B cell (primary cell): ENCODE results near the gene PIGR. TPM values are rescaled to one million over a fixed set of nuclear protein-coding genes. Genes with fewer than 3 reads are reported as not detected.

Experiments
- ATAC-seq: fragments of 200-7000 bp; cut with Tn5 transposase; one replicate; pipeline ENCODE4 v1.10.0; 2021; ENCODE audit warnings: low read depth, mild to moderate bottlenecking, moderate number of reproducible peaks, moderate library complexity
- CTCF ChIA-PET: fragments of 350-600 bp; sonication (Branson Sonifier 250); formaldehyde crosslinking; loops from one replicate; lab custom pipeline; 2021; ENCODE audit warnings: antibody characterized with exemption, inconsistent platforms; lab: Charles Lee
- POLR2A ChIA-PET: fragments of 350-600 bp; sonication (Branson Sonifier 250); formaldehyde crosslinking; loops from one replicate; lab custom pipeline; 2021; ENCODE audit warnings: antibody characterized with exemption; lab: Charles Lee
- DNase-seq: peaks from one replicate; pipeline ENCODE4 v3.0.0; 2013
- H2AFZ ChIP-seq: 2 replicates; pipeline ENCODE4 v1.6.1; 2012; ENCODE audit warnings: mild to moderate bottlenecking, low read depth, low read length; ENCODE audit not compliant: insufficient read depth, poor library complexity, severe bottlenecking
- H3K27ac ChIP-seq, 2 donors: 1 replicate in 1 of 2; 2 replicates in 1 of 2; pipeline ENCODE4 v1.5.1; 2012 to 2013; ENCODE audit warnings: low read length in 2 of 2, mild to moderate bottlenecking in 2 of 2, moderate library complexity in 1 of 2
- H3K27me3 ChIP-seq, 4 experiments: fragments of 200-600 bp in 1 of 4; sonication (generic) in 1 of 4; replicated peaks in 1 of 4; 1 replicate in 2 of 4; 2 replicates in 2 of 4; pipeline versions ENCODE4 v1.6.1 to v1.7.0; 2013 to 2016; ENCODE audit warnings: low read length in 3 of 4, mild to moderate bottlenecking in 2 of 4, mixed read lengths in 1 of 4, moderate library complexity in 1 of 4; ENCODE audit not compliant: insufficient read depth in 4 of 4, control insufficient read depth in 3 of 4; ENCODE audit errors: control extremely low read depth in 1 of 4
- H3K36me3 ChIP-seq, 2 experiments: replicated peaks in 1 of 2; 1 replicate in 1 of 2; 2 replicates in 1 of 2; pipeline versions ENCODE4 v1.6.1 to v1.7.1; 2013; ENCODE audit warnings: low read length in 1 of 2; ENCODE audit not compliant: insufficient read depth in 2 of 2, control insufficient read depth in 1 of 2; ENCODE audit errors: control extremely low read depth in 1 of 2, extremely low read depth in 1 of 2
- H3K4me1 ChIP-seq, 2 donors: fragments of 200-600 bp in 1 of 2; sonication (generic) in 1 of 2; 1 replicate in 1 of 2; 2 replicates in 1 of 2; pipeline versions ENCODE4 v1.5.1 to v1.6.1; 2013 to 2017; ENCODE audit warnings: low read length in 2 of 2; ENCODE audit not compliant: control insufficient read depth in 2 of 2, insufficient read depth in 2 of 2
- H3K4me2 ChIP-seq: replicated peaks from 2 replicates; pipeline ENCODE3; 2012; ENCODE audit warnings: mild to moderate bottlenecking, low read depth, low read length; ENCODE audit not compliant: poor library complexity, severe bottlenecking
- H3K4me3 ChIP-seq, 5 experiments: fragments of 200-600 bp in 1 of 5; sonication (generic) in 1 of 5; 1 replicate in 3 of 5; 2 replicates in 2 of 5; pipeline versions ENCODE4 v1.5.1 to v1.7.0; 2011 to 2016; ENCODE audit warnings: low read length in 4 of 5, mild to moderate bottlenecking in 4 of 5, low read depth in 2 of 5, control low read depth in 1 of 5, moderate library complexity in 1 of 5; ENCODE audit not compliant: insufficient read depth in 1 of 5; ENCODE audit errors: control extremely low read depth in 1 of 5, extremely low read depth in 1 of 5
- H3K79me2 ChIP-seq: fragments of 200-600 bp; sonication (generic); one replicate; pipeline ENCODE4 v1.6.0; 2016; ENCODE audit warnings: low read length; ENCODE audit not compliant: control insufficient read depth, insufficient read depth
- H3K9ac ChIP-seq: fragments of 200-600 bp; sonication (generic); 2 replicates; pipeline ENCODE4 v1.6.1; 2017; ENCODE audit warnings: mild to moderate bottlenecking, low read length, moderate library complexity
- H3K9me3 ChIP-seq, 3 donors: one replicate each; pipeline versions ENCODE4 v1.6.1 to v1.7.1; 2013; ENCODE audit warnings: low read length in 2 of 3; ENCODE audit not compliant: control insufficient read depth in 2 of 3, insufficient read depth in 1 of 3; ENCODE audit errors: control extremely low read depth in 1 of 3
- H4K20me1 ChIP-seq: 2 replicates; pipeline ENCODE4 v1.6.0; 2012; ENCODE audit warnings: mild to moderate bottlenecking, low read length; ENCODE audit not compliant: insufficient read depth, control insufficient read depth, poor library complexity, severe bottlenecking
- H3K27ac Mint-ChIP-seq: one replicate; pipeline ENCODE4 v1.8.0; 2021; ENCODE audit warnings: mixed read lengths
- H3K27me3 Mint-ChIP-seq: one replicate; pipeline ENCODE4 v1.8.0; 2021; ENCODE audit warnings: mixed read lengths
- H3K4me1 Mint-ChIP-seq: one replicate; pipeline ENCODE4 v1.8.0; 2021; ENCODE audit warnings: mixed read lengths
- H3K4me3 Mint-ChIP-seq: one replicate; pipeline ENCODE4 v1.8.0; 2021; ENCODE audit warnings: mixed read lengths
- H3K9me3 Mint-ChIP-seq: one replicate; pipeline ENCODE4 v1.8.0; 2022; ENCODE audit warnings: mixed read lengths; ENCODE audit not compliant: insufficient read depth
- CTCF ChIP-seq: fragments of 200-600 bp; IDR thresholded peaks from one replicate; pipeline ENCODE4 v1.8.0; 2022; ENCODE audit warnings: antibody characterized with exemption, mild to moderate bottlenecking
- EZH2 ChIP-seq: IDR thresholded peaks from 2 replicates; pipeline ENCODE4 v1.6.1; 2012; ENCODE audit warnings: borderline replicate concordance, low read depth, mild to moderate bottlenecking, moderate library complexity, low read length; ENCODE audit not compliant: insufficient read depth, poor library complexity, severe bottlenecking
- WGBS: methylation state at CpG from one replicate; pipeline ENCODE4 v1.1.5; 2013; ENCODE audit warnings: missing lambda C conversion rate; ENCODE audit not compliant: insufficient coverage; 5-methylcytosine and 5-hydroxymethylcytosine counted together
- intact Hi-C: fragments of 100-400 bp; cut with micrococcal nuclease; formaldehyde crosslinking; loops from one replicate; pipeline ENCODE4 v1.10.0; 2022
- polyA plus RNA-seq: library from polyadenylated mRNA; depleted of rRNA; stranded (reverse); fragments of >200 nt; gene quantifications from 2 replicates; pipeline ENCODE4 v1.2.3, GENCODE V29; 2012
- total RNA-seq, 2 donors: library from RNA; stranded (reverse); fragments of 120-200 nt in 1 of 2; gene quantifications; 1 replicate in 1 of 2; 2 replicates in 1 of 2; pipeline versions ENCODE4 v1.2.3 to v1.2.4, GENCODE V29; 2013 to 2022

PIGR gene
- total and polyA plus RNA-seq, 2 donors (not counting 1 experiment from before 2014, with no cell fraction given), result 0.31 to 1.1 TPM

DNA sequence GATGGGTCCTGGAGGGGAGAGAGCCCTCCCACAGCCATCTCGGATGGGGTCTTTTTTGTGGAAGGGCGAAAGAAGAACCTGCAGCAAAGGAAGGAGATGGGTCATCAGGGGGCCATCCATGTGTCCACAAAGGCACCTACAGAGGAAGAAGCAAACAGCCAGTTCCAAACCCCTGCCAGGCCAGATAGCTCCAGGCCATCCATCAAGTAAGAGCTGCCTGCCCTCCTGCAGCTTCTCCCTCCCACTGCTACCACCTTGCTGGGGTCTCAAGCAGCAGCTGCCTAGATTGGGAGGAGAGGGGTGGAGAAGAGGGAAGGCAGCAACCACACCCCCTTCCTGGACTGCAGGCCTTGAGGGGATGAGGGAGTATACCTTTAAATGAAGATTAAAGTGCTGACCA lies 19.5 kb upstream of the PIGR start:
- Histone ChIP-seq H3K9me3 (no peaks in the 10 kb centered on the region), H3K9ac (no peak overlapping the region), H4K20me1 (no peaks in the 10 kb centered on the region), H3K27me3 (peaks cover 0 to 4% (median 0%) of the 10 kb centered on the region in 4 experiments), H3K4me3 (no peak overlapping the region), H2AFZ (no peak overlapping the region), H3K79me2 (no peaks in the 10 kb centered on the region), H3K27ac (no peak overlapping the region), H3K4me2 (no peak overlapping the region), H3K36me3 (no peaks in the 10 kb centered on the region), H3K4me1 (peaks cover 13 to 20% of the 10 kb centered on the region in 2 donors)
- Mint-ChIP-seq H3K27me3 (no peaks in the 10 kb centered on the region), H3K4me1 (peaks cover 23% of the 10 kb centered on the region), H3K27ac (no peak overlapping the region), H3K9me3 (no peaks in the 10 kb centered on the region), H3K4me3 (no peak overlapping the region)
- DNase-seq, result no peak
- 80% methylated on average over 1 of the region's 2 CpGs for WGBS
- ChIA-PET CTCF (interaction anchor here (1.4 to 2.0 kb wide), 3 partner anchors 9 to 156 kb away, joined by 3 to 5 read pairs (median 3); no protein-coding TSS in a partner anchor), POLR2A (no interaction called here)
- no peak for TF ChIP-seq EZH2
- no peak for TF ChIP-seq CTCF
- no peak for ATAC-seq
- intact Hi-C loops, result no loop called here

DNA sequence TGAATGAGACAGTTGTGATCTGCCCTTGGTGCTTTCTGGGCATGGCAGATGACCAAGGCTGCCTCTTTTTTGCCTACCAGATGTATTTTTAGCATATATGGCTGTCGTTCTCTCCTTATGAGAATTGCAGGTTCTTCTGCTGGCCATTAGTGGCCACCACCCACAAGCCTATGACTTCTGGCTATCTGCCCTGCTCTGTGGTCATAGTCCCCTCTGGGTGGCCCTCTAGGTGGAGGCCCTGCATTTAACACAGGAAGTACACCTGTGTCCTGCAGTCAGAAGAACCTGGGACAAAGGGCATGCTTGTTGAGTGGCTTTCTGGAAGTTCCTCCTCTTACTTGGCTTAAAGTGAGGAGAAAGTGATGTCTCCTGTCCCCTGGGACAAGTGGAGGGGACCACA lies 17.5 kb upstream of the PIGR start:
- Histone ChIP-seq H2AFZ (no peak overlapping the region), H3K27me3 (no peaks in the 10 kb centered on the region), H3K27ac (no peak overlapping the region), H3K9ac (no peak overlapping the region), H3K4me1 (peaks cover 13 to 20% of the 10 kb centered on the region in 2 donors), H4K20me1 (no peaks in the 10 kb centered on the region), H3K4me3 (no peak overlapping the region), H3K9me3 (no peaks in the 10 kb centered on the region), H3K4me2 (no peak overlapping the region), H3K36me3 (no peaks in the 10 kb centered on the region), H3K79me2 (no peaks in the 10 kb centered on the region)
- Mint-ChIP-seq H3K27me3 (no peaks in the 10 kb centered on the region), H3K4me3 (no peak overlapping the region), H3K9me3 (no peaks in the 10 kb centered on the region), H3K27ac (no peak overlapping the region), H3K4me1 (peaks cover 23% of the 10 kb centered on the region)
- CTCF ChIA-PET, result interaction anchor here (1.7 to 3.4 kb wide), 2 partner anchors 18 to 52 kb away, joined by 5 to 12 read pairs; no protein-coding TSS in a partner anchor
- WGBS, result 100% methylated on average over 1 of the region's 1 CpG
- no peak for TF ChIP-seq CTCF
- no peak for TF ChIP-seq EZH2
- DNase-seq (no peak), ATAC-seq (no peak)
- POLR2A ChIA-PET, result no interaction called here
- intact Hi-C loops, result no loop called here
